ENCODE measurements around the gene CSTPP1.

GRCh38 chr11:47010179-47010578 is 73.6 kb downstream of the CSTPP1 start:
- TF ChIP-seq POLR2AphosphoS5 (IDR thresholded peaks at IDR 0.05) (peak in 2 of 3 donors; percentile 10 to 34), CTCF (IDR thresholded peaks at IDR 0.05) (no peak), POLR2A (IDR thresholded peaks at IDR 0.05) (no peak)
